H9 (cell line): Measurements from ENCODE around the gene RPS15A. TPM values are rescaled to one million over a fixed set of nuclear protein-coding genes. Genes with fewer than 3 reads are reported as not detected.

Experiments
- DNase-seq: peaks from one replicate; pipeline ENCODE4 v3.0.0-alpha.2; 2017
- H2AFZ ChIP-seq: one replicate; pipeline ENCODE4 v1.6.1; 2013; ENCODE audit warnings: mild to moderate bottlenecking, low read length, control low read depth, moderate library complexity
- H2AK5ac ChIP-seq: 2 replicates; pipeline ENCODE4 v1.6.1; 2013; ENCODE audit warnings: low read length, control low read depth, mixed read lengths; ENCODE audit not compliant: insufficient read length
- H2BK120ac ChIP-seq: one replicate; pipeline ENCODE4 v1.6.1; 2013; ENCODE audit warnings: low read depth, mild to moderate bottlenecking, low read length, control low read depth, inconsistent platforms; ENCODE audit not compliant: poor library complexity, severe bottlenecking
- H2BK12ac ChIP-seq: 2 replicates; pipeline ENCODE4 v1.6.1; 2013; ENCODE audit warnings: low read length, control low read depth, mixed read lengths, low read depth; ENCODE audit not compliant: insufficient read length
- H2BK15ac ChIP-seq: 2 replicates; pipeline ENCODE4 v1.6.1; 2013; ENCODE audit warnings: low read depth, low read length, control low read depth
- H2BK20ac ChIP-seq: one replicate; pipeline ENCODE4 v1.6.1; 2013; ENCODE audit warnings: low read depth, mild to moderate bottlenecking, low read length, control low read depth, inconsistent platforms; ENCODE audit not compliant: poor library complexity, severe bottlenecking
- H2BK5ac ChIP-seq: 2 replicates; pipeline ENCODE4 v1.6.1; 2013; ENCODE audit warnings: low read length, control low read depth, mixed read lengths; ENCODE audit not compliant: insufficient read length
- H3K14ac ChIP-seq: 2 replicates; pipeline ENCODE4 v1.6.1; 2013; ENCODE audit warnings: low read length, control low read depth; ENCODE audit not compliant: insufficient read depth
- H3K18ac ChIP-seq: 2 replicates; pipeline ENCODE4 v1.6.1; 2013; ENCODE audit warnings: low read depth, mild to moderate bottlenecking, mixed read lengths, low read length, control low read depth; ENCODE audit not compliant: insufficient read length
- H3K23ac ChIP-seq: 2 replicates; pipeline ENCODE4 v1.6.1; 2013; ENCODE audit warnings: low read length, control low read depth, mixed read lengths, low read depth; ENCODE audit not compliant: insufficient read length
- H3K23me2 ChIP-seq: 2 replicates; pipeline ENCODE4 v1.6.1; 2013; ENCODE audit warnings: low read depth, mild to moderate bottlenecking, mixed read lengths, low read length, control low read depth; ENCODE audit not compliant: insufficient read length, poor library complexity, severe bottlenecking
- H3K27ac ChIP-seq: 2 replicates; pipeline ENCODE4 v1.5.1; 2013; ENCODE audit warnings: low read length, control low read depth, mixed read lengths, low read depth; ENCODE audit not compliant: insufficient read length
- H3K27me3 ChIP-seq: 2 replicates; pipeline ENCODE4 v1.6.1; 2013; ENCODE audit warnings: low read length, control low read depth, inconsistent platforms; ENCODE audit not compliant: insufficient read depth
- H3K4ac ChIP-seq: 2 replicates; pipeline ENCODE4 v1.6.1; 2013; ENCODE audit warnings: low read depth, mild to moderate bottlenecking, control low read depth, inconsistent platforms, low read length, moderate library complexity
- H3K4me1 ChIP-seq: 2 replicates; pipeline ENCODE4 v1.6.1; 2013; ENCODE audit warnings: low read length, control low read depth, inconsistent platforms; ENCODE audit not compliant: insufficient read depth
- H3K4me2 ChIP-seq: 2 replicates; pipeline ENCODE4 v1.6.1; 2013; ENCODE audit warnings: low read length, control low read depth, mixed read lengths; ENCODE audit not compliant: insufficient read length, insufficient read depth
- H3K56ac ChIP-seq: 2 replicates; pipeline ENCODE4 v1.6.1; 2013; ENCODE audit warnings: low read depth, mild to moderate bottlenecking, mixed read lengths, low read length, control low read depth; ENCODE audit not compliant: insufficient read length
- H3K79me1 ChIP-seq: 2 replicates; pipeline ENCODE4 v1.6.1; 2013; ENCODE audit warnings: low read depth, mild to moderate bottlenecking, moderate library complexity, low read length, control low read depth, inconsistent platforms; ENCODE audit not compliant: insufficient read depth, poor library complexity, severe bottlenecking
- H3K79me2 ChIP-seq: 2 replicates; pipeline ENCODE4 v1.6.1; 2013; ENCODE audit warnings: low read length, control low read depth, inconsistent platforms; ENCODE audit not compliant: insufficient read depth
- H3K9ac ChIP-seq: 2 replicates; pipeline ENCODE4 v1.6.1; 2013; ENCODE audit warnings: low read length, control low read depth, mixed read lengths; ENCODE audit not compliant: insufficient read length; ENCODE audit errors: extremely low read depth
- H3K9me3 ChIP-seq: one replicate; pipeline ENCODE4 v1.6.1; 2013; ENCODE audit warnings: low read depth, low read length, inconsistent platforms; ENCODE audit not compliant: control insufficient read depth
- H3T11ph ChIP-seq: one replicate; pipeline ENCODE4 v1.6.1; 2013; ENCODE audit warnings: mild to moderate bottlenecking, low read length, control low read depth, inconsistent platforms
- H4K20me1 ChIP-seq: one replicate; pipeline ENCODE4 v1.6.1; 2013; ENCODE audit not compliant: control insufficient read depth, insufficient read length, insufficient read depth
- H4K5ac ChIP-seq: 2 replicates; pipeline ENCODE4 v1.6.1; 2013; ENCODE audit warnings: low read depth, mild to moderate bottlenecking, mixed read lengths, low read length, control low read depth; ENCODE audit not compliant: insufficient read length
- H4K8ac ChIP-seq: replicated peaks from 2 replicates; pipeline ENCODE4 v1.6.1; 2013; ENCODE audit warnings: low read length, control low read depth, mixed read lengths, low read depth; ENCODE audit not compliant: insufficient read length
- H4K91ac ChIP-seq: 2 replicates; pipeline ENCODE4 v1.6.1; 2013; ENCODE audit warnings: low read depth, mild to moderate bottlenecking, moderate library complexity, mixed read lengths, low read length, control low read depth; ENCODE audit not compliant: insufficient read length
- H3K27ac Mint-ChIP-seq, 3 experiments: 2 replicates in 2 of 3; 3 replicates in 1 of 3; pipeline ENCODE4 v1.8.0; 2020 to 2021; ENCODE audit warnings: mixed read lengths in 3 of 3, mild to moderate bottlenecking in 1 of 3, moderate library complexity in 1 of 3
- H3K27me3 Mint-ChIP-seq: 2 replicates; pipeline ENCODE4 v1.8.0; 2021; ENCODE audit warnings: low read depth, mild to moderate bottlenecking, moderate library complexity, mixed read lengths
- H3K36me3 Mint-ChIP-seq, 3 experiments: 2 replicates in 2 of 3; 3 replicates in 1 of 3; pipeline ENCODE4 v1.8.0; 2020 to 2021; ENCODE audit warnings: low read depth in 3 of 3, mixed read lengths in 3 of 3; ENCODE audit not compliant: insufficient read depth in 1 of 3
- H3K4me1 Mint-ChIP-seq, 2 experiments: 2 replicates each; pipeline ENCODE4 v1.8.0; 2020; ENCODE audit warnings: mixed read lengths in 2 of 2
- H3K4me3 Mint-ChIP-seq, 2 experiments: 2 replicates in 1 of 2; 3 replicates in 1 of 2; pipeline ENCODE4 v1.8.0; 2020 to 2021; ENCODE audit warnings: mild to moderate bottlenecking in 2 of 2, mixed read lengths in 2 of 2, moderate library complexity in 1 of 2
- H3K9me3 Mint-ChIP-seq, 2 experiments: 2 replicates in 1 of 2; 3 replicates in 1 of 2; pipeline ENCODE4 v1.8.0; 2020; ENCODE audit warnings: mild to moderate bottlenecking in 2 of 2, mixed read lengths in 2 of 2, moderate library complexity in 1 of 2
- WGBS: extraction: QIAGEN DNeasy Blood & Tissue Kit; methylation state at CpG from one replicate; pipeline ENCODE4 v1.1.7; 2013; ENCODE audit warnings: missing lambda C conversion rate, low lambda C conversion rate, mixed read lengths; ENCODE audit not compliant: insufficient read length; ENCODE audit errors: extremely low coverage; 5-methylcytosine and 5-hydroxymethylcytosine counted together
- total RNA-seq: library from RNA; stranded (reverse); gene quantifications from 2 replicates; pipeline ENCODE4 v1.2.1, GENCODE V29; 2021
- TF ChIP-seq, protein P1 (sequence below): fragments of 200-600 bp; sonication (generic); conservative IDR thresholded peaks from 3 replicates; pipeline ENCODE4 v1.8.0; 2021; ENCODE audit warnings: antibody characterized with exemption, mild to moderate bottlenecking

The RPS15A gene
- total RNA-seq, 1 experiment from 2014 or later, result 1,990 TPM

DNA sequence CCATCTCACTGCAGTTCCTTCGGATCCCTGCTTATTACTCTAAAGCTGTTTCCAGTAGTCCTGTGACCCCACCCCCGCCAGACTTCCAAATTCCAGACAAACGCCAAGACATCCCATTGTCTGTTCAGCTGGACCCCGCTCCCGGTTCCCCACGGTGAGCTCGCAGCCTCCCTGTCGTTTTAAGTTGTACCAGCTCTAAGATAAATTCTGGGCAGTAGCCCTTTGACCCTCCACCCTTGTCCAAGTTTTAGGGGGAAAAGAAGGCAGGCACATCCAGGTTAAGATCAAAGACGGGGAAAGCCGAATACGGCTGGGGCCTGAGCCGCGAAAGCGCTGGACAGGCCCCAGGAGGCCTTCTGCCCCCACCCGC lies 10.6 kb upstream of the RPS15A start:
- peaks cover 44 to 45% of the 10 kb centered on the region in 2 experiments for H3K4me1 Mint-ChIP-seq
- H4K5ac ChIP-seq, result no peak overlapping the region
- H2AFZ ChIP-seq, result no peak overlapping the region
- H3K4me1 ChIP-seq, result no peaks in the 10 kb centered on the region
- TF ChIP-seq, protein P1, sequence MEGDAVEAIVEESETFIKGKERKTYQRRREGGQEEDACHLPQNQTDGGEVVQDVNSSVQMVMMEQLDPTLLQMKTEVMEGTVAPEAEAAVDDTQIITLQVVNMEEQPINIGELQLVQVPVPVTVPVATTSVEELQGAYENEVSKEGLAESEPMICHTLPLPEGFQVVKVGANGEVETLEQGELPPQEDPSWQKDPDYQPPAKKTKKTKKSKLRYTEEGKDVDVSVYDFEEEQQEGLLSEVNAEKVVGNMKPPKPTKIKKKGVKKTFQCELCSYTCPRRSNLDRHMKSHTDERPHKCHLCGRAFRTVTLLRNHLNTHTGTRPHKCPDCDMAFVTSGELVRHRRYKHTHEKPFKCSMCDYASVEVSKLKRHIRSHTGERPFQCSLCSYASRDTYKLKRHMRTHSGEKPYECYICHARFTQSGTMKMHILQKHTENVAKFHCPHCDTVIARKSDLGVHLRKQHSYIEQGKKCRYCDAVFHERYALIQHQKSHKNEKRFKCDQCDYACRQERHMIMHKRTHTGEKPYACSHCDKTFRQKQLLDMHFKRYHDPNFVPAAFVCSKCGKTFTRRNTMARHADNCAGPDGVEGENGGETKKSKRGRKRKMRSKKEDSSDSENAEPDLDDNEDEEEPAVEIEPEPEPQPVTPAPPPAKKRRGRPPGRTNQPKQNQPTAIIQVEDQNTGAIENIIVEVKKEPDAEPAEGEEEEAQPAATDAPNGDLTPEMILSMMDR, result no peak
- peak overlapping the region; percentile 91 to 95 for H3K4me3 Mint-ChIP-seq
- no peak overlapping the region for H2BK5ac ChIP-seq
- DNase-seq, result no peak
- peak overlapping the region; percentile 93 for H3K4me2 ChIP-seq
- H3K9ac ChIP-seq, result peak overlapping the region; percentile 73
- no peak overlapping the region for H3K4ac ChIP-seq
- no peak overlapping the region for H4K8ac ChIP-seq
- H3K27ac ChIP-seq, result no peak overlapping the region
- H3K9me3 Mint-ChIP-seq, result no peaks in the 10 kb centered on the region; a peak in 1 of 5 replicates
- no peaks in the 10 kb centered on the region for H4K20me1 ChIP-seq
- no peak overlapping the region for H2BK120ac ChIP-seq
- H3K27me3 Mint-ChIP-seq, result no peaks in the 10 kb centered on the region
- H2BK12ac ChIP-seq, result no peak overlapping the region
- no peaks in the 10 kb centered on the region for H3K9me3 ChIP-seq
- peak overlapping the region; percentile 71; the same call in 1 of the 2 replicates for H3K14ac ChIP-seq
- H3K18ac ChIP-seq, result peak overlapping the region; percentile 61
- H2BK20ac ChIP-seq, result no peak overlapping the region
- peaks cover 10% of the 10 kb centered on the region for H3K23me2 ChIP-seq
- no peaks in the 10 kb centered on the region for H3K27me3 ChIP-seq
- peak overlapping the region; percentile 85 to 99 (median 96); a peak in 6 of 7 replicates for H3K27ac Mint-ChIP-seq
- H3T11ph ChIP-seq, result no peak overlapping the region
- H3K79me2 ChIP-seq, result peaks cover 22% of the 10 kb centered on the region
- H2AK5ac ChIP-seq, result no peak overlapping the region
- no peak overlapping the region for H3K56ac ChIP-seq
- H3K36me3 Mint-ChIP-seq, result peaks cover 15 to 40% (median 33%) of the 10 kb centered on the region in 3 experiments
- no peak overlapping the region for H4K91ac ChIP-seq
- no peak overlapping the region for H2BK15ac ChIP-seq
- H3K23ac ChIP-seq, result no peak overlapping the region
- WGBS, result no CpG with 5 or more reads among the region's 15 CpGs
- H3K79me1 ChIP-seq, result no peaks in the 10 kb centered on the region
